C4-2B (cell line): ENCODE measurements around the gene LIF.

Experiments
- H3K27ac ChIP-seq: fragments of 450-650 bp; 2 replicates; pipeline ENCODE4 v1.5.1; 2017
- ZFX ChIP-seq: fragments of 450-650 bp; IDR thresholded peaks from 2 replicates; pipeline ENCODE4 v1.6.1; 2017
- TF ChIP-seq, protein P1 (sequence below): fragments of 450-650 bp; conservative IDR thresholded peaks from 2 replicates; pipeline ENCODE4 v1.5.1; 2017; ENCODE audit warnings: mild to moderate bottlenecking

LIF gene

DNA sequence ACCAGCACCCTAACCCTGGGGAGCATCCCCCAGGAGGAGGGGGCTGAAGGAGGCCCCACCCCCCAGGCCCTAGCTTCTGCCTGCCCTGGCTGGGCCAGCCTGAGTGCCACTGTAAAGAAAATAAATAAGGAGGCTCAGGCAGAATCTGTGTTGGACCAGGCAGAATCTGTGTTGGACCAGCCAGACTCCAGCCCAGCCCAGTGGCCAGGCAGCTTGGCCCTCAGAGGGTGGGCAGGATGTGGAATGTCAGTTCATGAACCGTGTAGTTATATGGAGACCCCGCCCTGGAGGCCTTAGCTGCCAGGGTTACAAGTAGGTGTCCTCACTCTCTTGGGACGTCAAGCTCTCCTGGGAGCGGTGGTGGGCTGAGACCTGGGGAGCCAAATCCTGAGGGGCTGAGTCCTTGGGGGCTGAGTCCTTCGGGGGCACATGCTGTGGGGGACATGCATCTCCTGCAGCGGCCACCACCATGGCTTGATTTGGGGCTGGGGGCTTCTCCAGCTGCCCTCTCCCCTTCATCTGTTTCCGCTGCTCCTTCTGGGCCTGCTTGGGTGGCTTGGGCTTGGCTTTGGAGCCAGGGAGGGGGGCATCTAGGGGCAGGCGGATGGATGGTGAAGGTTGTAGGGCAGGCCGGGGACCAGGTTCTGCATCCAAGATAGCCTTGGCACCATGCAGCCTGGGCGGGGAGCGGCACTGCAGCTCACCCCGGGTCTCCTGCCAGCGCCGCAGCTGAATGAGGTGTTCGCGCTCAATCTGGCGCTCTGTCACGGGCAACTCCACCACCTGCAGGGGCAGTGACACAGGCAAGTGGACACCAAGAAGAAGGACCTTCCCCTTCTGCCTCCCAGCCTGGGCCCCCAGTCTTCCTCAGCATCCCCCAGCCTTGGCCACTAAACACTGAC, 45.8 kb upstream of the LIF start:
- TF ChIP-seq, protein P1, sequence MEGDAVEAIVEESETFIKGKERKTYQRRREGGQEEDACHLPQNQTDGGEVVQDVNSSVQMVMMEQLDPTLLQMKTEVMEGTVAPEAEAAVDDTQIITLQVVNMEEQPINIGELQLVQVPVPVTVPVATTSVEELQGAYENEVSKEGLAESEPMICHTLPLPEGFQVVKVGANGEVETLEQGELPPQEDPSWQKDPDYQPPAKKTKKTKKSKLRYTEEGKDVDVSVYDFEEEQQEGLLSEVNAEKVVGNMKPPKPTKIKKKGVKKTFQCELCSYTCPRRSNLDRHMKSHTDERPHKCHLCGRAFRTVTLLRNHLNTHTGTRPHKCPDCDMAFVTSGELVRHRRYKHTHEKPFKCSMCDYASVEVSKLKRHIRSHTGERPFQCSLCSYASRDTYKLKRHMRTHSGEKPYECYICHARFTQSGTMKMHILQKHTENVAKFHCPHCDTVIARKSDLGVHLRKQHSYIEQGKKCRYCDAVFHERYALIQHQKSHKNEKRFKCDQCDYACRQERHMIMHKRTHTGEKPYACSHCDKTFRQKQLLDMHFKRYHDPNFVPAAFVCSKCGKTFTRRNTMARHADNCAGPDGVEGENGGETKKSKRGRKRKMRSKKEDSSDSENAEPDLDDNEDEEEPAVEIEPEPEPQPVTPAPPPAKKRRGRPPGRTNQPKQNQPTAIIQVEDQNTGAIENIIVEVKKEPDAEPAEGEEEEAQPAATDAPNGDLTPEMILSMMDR: no peak
- TF ChIP-seq ZFX: no peak
- peak overlapping the region; percentile 77 for H3K27ac ChIP-seq

GRCh38 chr22:30291058-30291892, 44.7 kb upstream of the LIF start:
- H3K27ac ChIP-seq: peak overlapping the region; percentile 77
- TF ChIP-seq, protein P1: no peak
- TF ChIP-seq ZFX: no peak

DNA sequence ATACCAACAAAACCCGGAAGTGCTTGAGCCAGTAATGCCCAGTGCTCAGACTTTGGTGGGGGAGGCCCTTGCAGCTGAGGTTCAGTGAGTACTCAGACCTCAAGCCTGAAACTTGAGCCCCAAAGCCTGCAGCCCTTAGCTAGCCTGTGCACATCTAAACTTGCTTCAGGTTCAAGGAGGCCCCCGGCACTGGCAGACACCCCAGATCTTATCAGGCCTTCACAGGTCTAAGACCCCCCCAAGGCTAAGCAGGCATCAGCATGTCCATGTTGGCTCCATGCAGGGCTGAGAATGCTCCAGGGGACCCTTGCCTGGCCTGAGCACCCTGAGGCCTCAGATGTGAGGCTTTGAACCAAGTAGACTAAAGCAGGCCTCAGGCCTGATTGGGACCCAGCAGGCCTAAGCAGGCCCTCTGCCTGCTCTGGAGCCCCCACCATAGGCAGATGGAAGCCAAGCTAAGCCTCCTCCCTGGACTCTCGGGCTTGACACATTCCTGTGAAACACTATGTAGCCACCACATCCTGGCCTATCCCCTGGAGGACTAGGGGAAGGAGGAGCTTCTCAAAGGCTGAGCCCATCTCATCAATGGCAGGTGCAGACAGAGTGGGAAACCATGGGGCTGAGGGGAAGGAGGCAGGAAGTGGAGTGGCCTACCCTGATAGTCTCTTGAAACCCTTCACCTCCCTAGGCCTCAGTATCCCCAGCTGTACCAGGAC, 43.9 kb upstream of the LIF start:
- peak overlapping the region; percentile 77 for H3K27ac ChIP-seq
- TF ChIP-seq, protein P1: no peak
- TF ChIP-seq ZFX: peak; percentile 65; the same call in 1 of the 2 replicates

- peak overlapping the region; percentile 77 for H3K27ac ChIP-seq
- TF ChIP-seq, protein P1: no peak
- TF ChIP-seq ZFX: no peak
These were observed 43.4 kb upstream of the LIF start for GRCh38 chr22:30289980-30290313.

DNA sequence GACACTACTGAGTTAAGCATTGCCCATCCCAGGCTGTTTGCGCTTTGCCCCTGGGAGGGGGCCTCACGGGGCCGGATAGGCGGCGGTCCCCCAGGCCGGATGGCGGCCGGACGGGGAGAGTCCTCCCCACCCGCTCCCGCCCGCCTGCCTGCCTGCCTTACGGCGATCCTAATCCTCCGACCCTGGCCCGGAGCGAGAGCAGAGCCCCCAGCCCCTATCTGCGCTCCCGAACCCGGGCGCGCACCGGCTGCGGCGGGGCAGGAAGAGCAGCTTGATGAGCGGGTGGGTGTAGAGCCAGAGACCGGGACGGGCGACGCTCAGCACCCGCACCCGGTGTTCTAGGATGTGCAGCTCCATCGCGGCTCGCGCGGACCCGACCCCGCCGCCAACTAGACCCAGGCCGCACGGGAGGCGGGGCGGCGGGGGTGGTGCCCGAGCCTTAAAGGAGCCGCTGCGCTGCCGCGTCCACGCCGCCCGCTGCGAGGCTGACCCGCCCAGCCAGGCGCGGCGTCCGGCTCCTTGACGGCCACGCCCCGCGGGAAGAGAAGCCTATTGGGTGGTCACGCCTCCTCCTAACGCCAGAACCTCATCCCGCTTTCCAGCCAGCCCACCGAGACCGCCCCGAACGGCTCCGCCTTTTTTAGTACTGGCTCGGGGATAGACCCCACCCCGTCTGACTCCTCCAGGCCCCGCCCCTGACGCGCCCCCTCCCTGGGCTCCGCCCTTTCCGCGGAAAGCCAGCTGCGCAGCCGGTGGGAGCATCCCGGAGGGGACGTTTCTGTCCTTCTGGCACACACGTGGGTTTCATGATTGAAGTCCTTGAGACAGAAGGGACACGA, 42.8 kb upstream of the LIF start, which contains the start of gene CASTOR1:
Gene CASTOR1 (minus strand): TSS at position 365 of the 839 bp plus-strand sequence. CDS start 8 bp downstream, at position 357.
- TF ChIP-seq ZFX: peak; percentile 34; the same call in 1 of the 2 replicates
- TF ChIP-seq, protein P1: no peak
- H3K27ac ChIP-seq: peak within 1 kb of the TSS; percentile 77

GRCh38 chr22:30288419-30289140, 42.0 kb upstream of the LIF start:
- TF ChIP-seq, protein P1: no peak
- TF ChIP-seq ZFX: no peak
- peak overlapping the region; percentile 70 for H3K27ac ChIP-seq
